ENCODE measurements around the gene ADIPOR2.

ADIPOR2 gene

GRCh38 chr12:1795785-1796514 lies 105.1 kb downstream of the ADIPOR2 start:
- H3K4me3 ChIP-seq (ENCODE audit: low read depth, low read length): peak overlapping the region; percentile 48

GRCh38 chr12:1796515-1797010 lies 105.7 kb downstream of the ADIPOR2 start:
- Histone ChIP-seq H3K9me3 (ENCODE audit: control insufficient read depth, insufficient read depth, low read depth, low read length) (no peaks in the 10 kb centered on the region), H3K27me3 (ENCODE audit: control insufficient read depth, insufficient read depth, low read length) (peaks cover 4% of the 10 kb centered on the region; the same call in 1 of the 2 replicates), H3K9ac (ENCODE audit: low read length) (peak overlapping the region; percentile 19), H3K4me1 (ENCODE audit: control insufficient read depth, insufficient read depth, low read length) (peaks cover 21% of the 10 kb centered on the region), H3K36me3 (ENCODE audit: control insufficient read depth, insufficient read depth, low read length) (no peaks in the 10 kb centered on the region), H3K27ac (ENCODE audit: low read depth, low read length) (no peak overlapping the region), H3K4me3 (ENCODE audit: low read depth, low read length) (peak overlapping the region; percentile 48)

More at GRCh38 chr12:1795785-1796514, 105.1 kb downstream of the ADIPOR2 start:
- Histone ChIP-seq H3K27me3 (ENCODE audit: control insufficient read depth, insufficient read depth, low read length) (peaks cover 4% of the 10 kb centered on the region; the same call in 1 of the 2 replicates), H3K9me3 (ENCODE audit: control insufficient read depth, insufficient read depth, low read depth, low read length) (no peaks in the 10 kb centered on the region), H3K4me1 (ENCODE audit: control insufficient read depth, insufficient read depth, low read length) (peaks cover 21% of the 10 kb centered on the region), H3K36me3 (ENCODE audit: control insufficient read depth, insufficient read depth, low read length) (no peaks in the 10 kb centered on the region), H3K27ac (ENCODE audit: low read depth, low read length) (no peak overlapping the region), H3K9ac (ENCODE audit: low read length) (peak overlapping the region; percentile 19)

- peaks cover 4% of the 10 kb centered on the region; the same call in 1 of the 2 replicates for H3K27me3 ChIP-seq (ENCODE audit: control insufficient read depth, insufficient read depth, low read length)
- H3K27ac ChIP-seq (ENCODE audit: low read depth, low read length): no peak overlapping the region
- peaks cover 21% of the 10 kb centered on the region for H3K4me1 ChIP-seq (ENCODE audit: control insufficient read depth, insufficient read depth, low read length)
- H3K4me3 ChIP-seq (ENCODE audit: low read depth, low read length): peak overlapping the region; percentile 48
- no peak overlapping the region for H3K9ac ChIP-seq (ENCODE audit: low read length)
- no peaks in the 10 kb centered on the region for H3K9me3 ChIP-seq (ENCODE audit: control insufficient read depth, insufficient read depth, low read depth, low read length)
- no peaks in the 10 kb centered on the region for H3K36me3 ChIP-seq (ENCODE audit: control insufficient read depth, insufficient read depth, low read length)
Measured at GRCh38 chr12:1797011-1797901, 106.4 kb downstream of the ADIPOR2 start.

GRCh38 chr12:1797991-1798640 lies 107.2 kb downstream of the ADIPOR2 start:
- no peaks in the 10 kb centered on the region for H3K9me3 ChIP-seq (ENCODE audit: control insufficient read depth, insufficient read depth, low read depth, low read length)
- H3K4me1 ChIP-seq (ENCODE audit: control insufficient read depth, insufficient read depth, low read length): peaks cover 21% of the 10 kb centered on the region
- H3K4me3 ChIP-seq (ENCODE audit: low read depth, low read length): no peak overlapping the region
- peaks cover 4% of the 10 kb centered on the region; the same call in 1 of the 2 replicates for H3K27me3 ChIP-seq (ENCODE audit: control insufficient read depth, insufficient read depth, low read length)
- H3K36me3 ChIP-seq (ENCODE audit: control insufficient read depth, insufficient read depth, low read length): no peaks in the 10 kb centered on the region
- H3K27ac ChIP-seq (ENCODE audit: low read depth, low read length): no peak overlapping the region
- no peak overlapping the region for H3K9ac ChIP-seq (ENCODE audit: low read length)

GRCh38 chr12:1798641-1799020 lies 107.8 kb downstream of the ADIPOR2 start:
- no peak overlapping the region for H3K27ac ChIP-seq (ENCODE audit: low read depth, low read length)

GRCh38 chr12:1799051-1799881 lies 108.4 kb downstream of the ADIPOR2 start:
- Histone ChIP-seq H3K27me3 (ENCODE audit: control insufficient read depth, insufficient read depth, low read length) (peaks cover 4% of the 10 kb centered on the region; the same call in 1 of the 2 replicates), H3K9ac (ENCODE audit: low read length) (no peak overlapping the region), H3K27ac (ENCODE audit: low read depth, low read length) (no peak overlapping the region), H3K9me3 (ENCODE audit: control insufficient read depth, insufficient read depth, low read depth, low read length) (no peaks in the 10 kb centered on the region), H3K4me3 (ENCODE audit: low read depth, low read length) (no peak overlapping the region), H3K36me3 (ENCODE audit: control insufficient read depth, insufficient read depth, low read length) (no peaks in the 10 kb centered on the region), H3K4me1 (ENCODE audit: control insufficient read depth, insufficient read depth, low read length) (peaks cover 16% of the 10 kb centered on the region)

More at GRCh38 chr12:1798641-1799020, 107.8 kb downstream of the ADIPOR2 start:
- H3K36me3 ChIP-seq (ENCODE audit: control insufficient read depth, insufficient read depth, low read length): no peaks in the 10 kb centered on the region
- peaks cover 21% of the 10 kb centered on the region for H3K4me1 ChIP-seq (ENCODE audit: control insufficient read depth, insufficient read depth, low read length)
- H3K27me3 ChIP-seq (ENCODE audit: control insufficient read depth, insufficient read depth, low read length): peaks cover 4% of the 10 kb centered on the region; the same call in 1 of the 2 replicates
- H3K9ac ChIP-seq (ENCODE audit: low read length): no peak overlapping the region
- no peak overlapping the region for H3K4me3 ChIP-seq (ENCODE audit: low read depth, low read length)
- H3K9me3 ChIP-seq (ENCODE audit: control insufficient read depth, insufficient read depth, low read depth, low read length): no peaks in the 10 kb centered on the region

- no peak overlapping the region for H3K9ac ChIP-seq (ENCODE audit: low read length)
- H3K4me3 ChIP-seq (ENCODE audit: low read depth, low read length): no peak overlapping the region
- H3K4me1 ChIP-seq (ENCODE audit: control insufficient read depth, insufficient read depth, low read length): peaks cover 10% of the 10 kb centered on the region
- peaks cover 4% of the 10 kb centered on the region; the same call in 1 of the 2 replicates for H3K27me3 ChIP-seq (ENCODE audit: control insufficient read depth, insufficient read depth, low read length)
- H3K27ac ChIP-seq (ENCODE audit: low read depth, low read length): no peak overlapping the region
- H3K36me3 ChIP-seq (ENCODE audit: control insufficient read depth, insufficient read depth, low read length): no peaks in the 10 kb centered on the region
- H3K9me3 ChIP-seq (ENCODE audit: control insufficient read depth, insufficient read depth, low read depth, low read length): no peaks in the 10 kb centered on the region
Measured at GRCh38 chr12:1799882-1800400, 109.1 kb downstream of the ADIPOR2 start.

GRCh38 chr12:1800401-1801302 lies 109.8 kb downstream of the ADIPOR2 start:
- Histone ChIP-seq H3K36me3 (ENCODE audit: control insufficient read depth, insufficient read depth, low read length) (no peaks in the 10 kb centered on the region), H3K9me3 (ENCODE audit: control insufficient read depth, insufficient read depth, low read depth, low read length) (no peaks in the 10 kb centered on the region), H3K9ac (ENCODE audit: low read length) (no peak overlapping the region), H3K4me3 (ENCODE audit: low read depth, low read length) (no peak overlapping the region), H3K27me3 (ENCODE audit: control insufficient read depth, insufficient read depth, low read length) (peaks cover 4% of the 10 kb centered on the region; the same call in 1 of the 2 replicates), H3K4me1 (ENCODE audit: control insufficient read depth, insufficient read depth, low read length) (peaks cover 6% of the 10 kb centered on the region), H3K27ac (ENCODE audit: low read depth, low read length) (no peak overlapping the region)

GRCh38 chr12:1801303-1801975 lies 110.6 kb downstream of the ADIPOR2 start:
- Histone ChIP-seq H3K9me3 (ENCODE audit: control insufficient read depth, insufficient read depth, low read depth, low read length) (no peaks in the 10 kb centered on the region), H3K4me3 (ENCODE audit: low read depth, low read length) (no peak overlapping the region), H3K9ac (ENCODE audit: low read length) (no peak overlapping the region), H3K27ac (ENCODE audit: low read depth, low read length) (no peak overlapping the region), H3K27me3 (ENCODE audit: control insufficient read depth, insufficient read depth, low read length) (peaks cover 2% of the 10 kb centered on the region; the same call in 1 of the 2 replicates), H3K4me1 (ENCODE audit: control insufficient read depth, insufficient read depth, low read length) (peaks cover 3% of the 10 kb centered on the region; the same call in 1 of the 2 replicates), H3K36me3 (ENCODE audit: control insufficient read depth, insufficient read depth, low read length) (no peaks in the 10 kb centered on the region)

Data from HUES6 (cell line).